Measurements from ENCODE around the gene CHRM1.
"Not testable (repeated sequence)": the region's sequence is repeated elsewhere in the genome, so short reads cannot be mapped to it uniquely, and the experiment has no call there.

CHRM1 gene

GRCh38 chr11:62875698-62876478 lies 45.3 kb downstream of the CHRM1 start:
- DNase-seq (ENCODE audit: low spot score) = no peak

DNA sequence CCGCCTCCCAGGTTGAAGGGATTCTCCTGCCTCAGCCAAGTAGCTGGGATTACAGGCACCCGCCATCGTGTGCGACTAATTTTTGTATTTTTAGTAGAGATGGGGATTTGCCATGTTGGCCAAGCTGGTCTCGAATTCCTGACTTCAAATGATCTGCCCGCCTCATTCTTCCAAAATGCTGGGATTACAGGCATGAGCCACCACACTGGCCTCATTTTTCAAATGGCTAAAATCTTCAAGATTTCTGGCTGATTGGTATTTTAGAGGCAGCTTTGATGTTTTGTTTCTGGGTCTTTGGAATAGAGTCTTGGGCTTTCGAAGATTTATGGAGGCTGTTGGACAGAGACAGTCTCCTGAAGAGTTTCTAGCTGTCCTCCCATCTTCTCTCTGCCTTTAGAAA lies 46.3 kb downstream of the CHRM1 start:
- no peak for DNase-seq (ENCODE audit: low spot score)

- no peak for DNase-seq (ENCODE audit: low spot score)
These were observed 55.5 kb downstream of the CHRM1 start for GRCh38 chr11:62865635-62866034.

DNA sequence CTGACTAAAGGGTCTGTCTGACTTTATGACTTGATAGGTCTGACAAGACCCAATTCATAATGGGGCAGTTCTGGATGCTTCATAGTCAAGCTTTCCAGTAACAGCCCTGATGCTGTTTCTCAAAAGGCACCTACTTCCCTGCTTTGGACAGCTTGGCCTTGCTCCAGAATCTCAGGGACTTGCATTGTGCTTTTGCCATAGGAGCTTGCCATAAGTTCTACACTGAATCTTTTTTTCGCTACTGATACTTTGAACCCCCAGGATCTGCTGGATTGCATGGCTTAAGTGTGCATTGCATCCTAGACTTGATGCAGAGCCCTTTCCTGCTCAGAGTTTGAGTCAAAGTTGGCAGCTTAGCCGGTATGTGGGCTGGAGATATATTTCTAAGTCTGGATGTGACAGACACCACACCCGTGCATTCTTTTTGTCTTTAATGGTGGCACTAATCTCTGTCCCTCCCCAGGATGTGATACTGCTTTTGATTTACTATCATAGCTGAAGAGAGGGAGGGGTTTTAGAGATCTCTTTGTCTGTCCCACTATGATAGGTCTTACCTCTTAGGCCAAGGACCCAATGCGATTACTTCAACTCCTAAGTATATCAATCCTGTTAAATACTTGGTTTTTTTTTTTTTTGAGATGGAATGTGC lies 57.4 kb downstream of the CHRM1 start:
- DNase-seq (ENCODE audit: low spot score) = no peak

DNA sequence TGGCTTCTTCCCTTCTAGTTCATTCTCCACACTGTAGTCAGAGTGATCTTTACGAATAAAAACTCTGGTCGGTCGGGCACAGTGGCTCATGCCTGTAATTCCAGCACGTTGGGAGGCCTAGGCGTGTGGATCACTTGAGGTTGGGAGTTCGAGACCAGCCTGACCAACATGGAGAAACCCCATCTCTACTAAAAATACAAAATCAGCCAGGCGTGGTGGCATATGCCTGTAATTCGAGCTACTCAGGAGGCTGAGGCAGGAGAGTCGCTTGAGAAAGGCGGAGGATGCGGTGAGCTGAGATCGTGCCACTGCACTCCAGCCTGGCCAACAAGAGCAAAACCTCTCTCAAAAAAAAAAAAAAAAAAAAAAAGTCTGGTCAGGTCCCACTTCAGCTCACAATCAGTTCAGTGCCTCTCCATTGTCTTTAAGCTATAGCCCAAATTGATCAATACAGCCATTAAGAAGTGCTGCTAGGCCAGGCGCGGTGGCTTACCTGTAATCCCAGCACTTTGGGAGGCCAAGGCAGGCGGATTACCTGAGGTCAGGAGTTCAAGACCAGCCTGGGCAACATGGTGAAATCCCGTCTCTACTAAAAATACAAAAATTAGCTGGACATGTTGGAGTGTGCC lies 59.5 kb downstream of the CHRM1 start:
- not testable (repeated sequence) for DNase-seq (ENCODE audit: low spot score)

DNA sequence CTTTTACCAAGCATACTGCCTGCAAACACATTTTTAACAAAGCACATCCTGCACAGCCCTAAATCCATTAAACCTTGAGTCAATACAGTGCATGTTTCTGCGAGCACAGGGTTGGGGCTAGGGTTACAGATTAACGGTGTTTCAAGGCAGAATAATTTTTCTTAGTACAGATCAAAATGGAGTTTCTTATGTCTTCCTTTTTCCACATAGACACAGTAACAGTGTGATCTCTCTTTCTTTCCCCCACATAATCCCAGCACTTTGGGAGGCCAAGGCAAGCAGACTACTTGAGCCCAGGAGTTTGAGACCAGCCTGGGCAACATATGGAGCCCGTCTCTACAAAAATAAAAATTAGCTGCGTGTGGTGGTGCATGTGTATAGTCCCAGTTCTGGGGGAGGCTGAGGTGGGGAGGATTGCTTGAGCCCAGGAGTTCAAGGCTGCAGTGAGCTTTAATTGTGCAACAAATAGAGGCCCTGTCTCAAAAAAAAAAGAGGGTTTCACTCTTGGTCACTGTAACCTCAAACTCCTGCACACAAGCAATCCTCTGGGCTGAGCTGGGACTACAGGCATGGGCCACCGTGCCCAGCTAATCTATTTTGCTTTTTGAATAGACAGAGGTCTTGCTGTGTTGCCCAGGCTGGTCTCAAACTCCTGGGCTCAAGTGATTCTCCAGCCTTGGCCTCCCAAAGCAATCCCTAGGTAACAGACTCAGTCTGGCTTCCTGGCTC lies 60.2 kb downstream of the CHRM1 start:
- no peak for DNase-seq (ENCODE audit: low spot score)

- not testable (repeated sequence) for DNase-seq (ENCODE audit: low spot score)
These were observed 61.9 kb downstream of the CHRM1 start for GRCh38 chr11:62859281-62859703.

Measured in CD4-positive, alpha-beta T cell treated with Interleukin-6 at 100 ng/mL for 8 hours (primary cell).